Fibroblast of mammary gland (primary cell): ENCODE results near the gene ASMTL.

Experiments used
- DNase-seq: peaks from one replicate; pipeline ENCODE4 v3.0.0-alpha.2; 2010; ENCODE audit warnings: low read depth
- H3K4me3 ChIP-seq: 2 replicates; pipeline ENCODE4 v1.5.1; 2011; ENCODE audit warnings: low read depth, mild to moderate bottlenecking, low read length, moderate library complexity; ENCODE audit not compliant: control insufficient read depth
- TF ChIP-seq, protein P1 (sequence below): conservative IDR thresholded peaks from 2 replicates; pipeline ENCODE4 v1.5.1; 2011; ENCODE audit warnings: low read depth, low read length, inconsistent platforms; ENCODE audit not compliant: control insufficient read depth, insufficient read depth

ASMTL gene, protein sequence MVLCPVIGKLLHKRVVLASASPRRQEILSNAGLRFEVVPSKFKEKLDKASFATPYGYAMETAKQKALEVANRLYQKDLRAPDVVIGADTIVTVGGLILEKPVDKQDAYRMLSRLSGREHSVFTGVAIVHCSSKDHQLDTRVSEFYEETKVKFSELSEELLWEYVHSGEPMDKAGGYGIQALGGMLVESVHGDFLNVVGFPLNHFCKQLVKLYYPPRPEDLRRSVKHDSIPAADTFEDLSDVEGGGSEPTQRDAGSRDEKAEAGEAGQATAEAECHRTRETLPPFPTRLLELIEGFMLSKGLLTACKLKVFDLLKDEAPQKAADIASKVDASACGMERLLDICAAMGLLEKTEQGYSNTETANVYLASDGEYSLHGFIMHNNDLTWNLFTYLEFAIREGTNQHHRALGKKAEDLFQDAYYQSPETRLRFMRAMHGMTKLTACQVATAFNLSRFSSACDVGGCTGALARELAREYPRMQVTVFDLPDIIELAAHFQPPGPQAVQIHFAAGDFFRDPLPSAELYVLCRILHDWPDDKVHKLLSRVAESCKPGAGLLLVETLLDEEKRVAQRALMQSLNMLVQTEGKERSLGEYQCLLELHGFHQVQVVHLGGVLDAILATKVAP

DNA sequence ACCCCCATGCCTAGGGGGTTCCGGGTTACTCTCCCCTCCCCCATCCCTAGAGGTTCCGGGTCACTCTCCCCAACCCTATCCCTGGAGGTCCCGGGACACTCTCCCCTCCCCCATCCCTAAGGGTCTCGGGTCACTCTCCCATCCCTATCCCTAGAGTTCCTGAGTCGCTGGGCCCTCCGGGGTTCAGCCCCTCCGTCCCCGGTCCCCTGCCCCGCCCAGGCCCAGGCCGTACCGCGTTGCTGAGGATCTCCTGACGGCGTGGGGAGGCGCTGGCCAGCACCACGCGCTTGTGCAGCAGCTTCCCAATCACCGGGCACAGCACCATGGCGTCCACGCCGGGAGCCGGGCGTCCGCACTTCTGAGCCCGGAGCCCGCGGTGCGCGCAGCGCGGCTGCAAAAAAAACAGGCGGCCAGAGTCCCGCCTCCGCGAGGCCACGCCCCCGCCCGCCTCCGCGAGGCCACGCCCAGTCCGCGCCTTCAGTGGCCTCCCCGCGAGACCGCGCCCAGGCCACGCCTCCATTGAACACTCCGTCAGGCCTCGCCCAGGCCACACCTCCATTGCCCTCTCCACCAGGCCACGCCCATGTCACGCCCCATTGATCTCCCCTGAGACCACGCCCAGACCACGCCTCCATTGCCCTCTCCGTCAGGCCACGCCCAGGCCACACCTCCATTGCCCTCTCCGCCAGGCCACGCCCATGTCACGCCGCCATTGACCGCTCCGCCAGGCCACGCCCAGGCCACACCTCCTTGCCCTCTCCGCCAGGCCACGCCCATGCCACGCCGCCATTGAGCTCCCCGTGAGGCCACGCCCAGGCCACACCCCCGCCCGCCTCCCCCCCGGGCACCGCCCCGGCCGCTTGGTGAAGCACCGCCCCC is at the start of gene ASMTL:
Gene ASMTL, minus strand, starts transcription at position 394 of the 879 bp plus-strand sequence. Its CDS starts 69 bp downstream, at position 325.
- H3K4me3 ChIP-seq = peak within 1 kb of the TSS; percentile 89
- peak; percentile 99 for DNase-seq
- TF ChIP-seq, protein P1, sequence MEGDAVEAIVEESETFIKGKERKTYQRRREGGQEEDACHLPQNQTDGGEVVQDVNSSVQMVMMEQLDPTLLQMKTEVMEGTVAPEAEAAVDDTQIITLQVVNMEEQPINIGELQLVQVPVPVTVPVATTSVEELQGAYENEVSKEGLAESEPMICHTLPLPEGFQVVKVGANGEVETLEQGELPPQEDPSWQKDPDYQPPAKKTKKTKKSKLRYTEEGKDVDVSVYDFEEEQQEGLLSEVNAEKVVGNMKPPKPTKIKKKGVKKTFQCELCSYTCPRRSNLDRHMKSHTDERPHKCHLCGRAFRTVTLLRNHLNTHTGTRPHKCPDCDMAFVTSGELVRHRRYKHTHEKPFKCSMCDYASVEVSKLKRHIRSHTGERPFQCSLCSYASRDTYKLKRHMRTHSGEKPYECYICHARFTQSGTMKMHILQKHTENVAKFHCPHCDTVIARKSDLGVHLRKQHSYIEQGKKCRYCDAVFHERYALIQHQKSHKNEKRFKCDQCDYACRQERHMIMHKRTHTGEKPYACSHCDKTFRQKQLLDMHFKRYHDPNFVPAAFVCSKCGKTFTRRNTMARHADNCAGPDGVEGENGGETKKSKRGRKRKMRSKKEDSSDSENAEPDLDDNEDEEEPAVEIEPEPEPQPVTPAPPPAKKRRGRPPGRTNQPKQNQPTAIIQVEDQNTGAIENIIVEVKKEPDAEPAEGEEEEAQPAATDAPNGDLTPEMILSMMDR = no peak

DNA sequence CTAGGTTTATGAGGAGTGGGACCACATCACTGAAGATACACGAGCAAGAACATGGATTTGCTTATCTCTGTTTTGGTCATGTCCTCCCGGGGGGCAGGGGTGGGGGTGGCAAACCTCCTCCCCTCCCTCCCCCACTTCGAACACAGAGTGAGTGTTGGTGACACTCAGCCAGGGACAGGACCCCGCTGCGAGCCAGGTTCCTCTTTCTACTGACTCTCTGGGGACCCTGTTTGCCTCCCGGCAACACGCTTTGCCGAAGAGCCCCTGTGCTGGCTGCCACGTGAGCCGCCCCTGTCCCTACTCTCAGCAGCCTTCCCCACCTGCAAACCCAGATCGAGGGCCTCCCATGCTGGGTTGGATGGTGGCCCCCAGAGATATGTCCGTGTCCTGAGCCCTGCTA is 49.5 kb upstream of the ASMTL start:
- DNase-seq = no peak
- TF ChIP-seq, protein P1 = no peak

DNA sequence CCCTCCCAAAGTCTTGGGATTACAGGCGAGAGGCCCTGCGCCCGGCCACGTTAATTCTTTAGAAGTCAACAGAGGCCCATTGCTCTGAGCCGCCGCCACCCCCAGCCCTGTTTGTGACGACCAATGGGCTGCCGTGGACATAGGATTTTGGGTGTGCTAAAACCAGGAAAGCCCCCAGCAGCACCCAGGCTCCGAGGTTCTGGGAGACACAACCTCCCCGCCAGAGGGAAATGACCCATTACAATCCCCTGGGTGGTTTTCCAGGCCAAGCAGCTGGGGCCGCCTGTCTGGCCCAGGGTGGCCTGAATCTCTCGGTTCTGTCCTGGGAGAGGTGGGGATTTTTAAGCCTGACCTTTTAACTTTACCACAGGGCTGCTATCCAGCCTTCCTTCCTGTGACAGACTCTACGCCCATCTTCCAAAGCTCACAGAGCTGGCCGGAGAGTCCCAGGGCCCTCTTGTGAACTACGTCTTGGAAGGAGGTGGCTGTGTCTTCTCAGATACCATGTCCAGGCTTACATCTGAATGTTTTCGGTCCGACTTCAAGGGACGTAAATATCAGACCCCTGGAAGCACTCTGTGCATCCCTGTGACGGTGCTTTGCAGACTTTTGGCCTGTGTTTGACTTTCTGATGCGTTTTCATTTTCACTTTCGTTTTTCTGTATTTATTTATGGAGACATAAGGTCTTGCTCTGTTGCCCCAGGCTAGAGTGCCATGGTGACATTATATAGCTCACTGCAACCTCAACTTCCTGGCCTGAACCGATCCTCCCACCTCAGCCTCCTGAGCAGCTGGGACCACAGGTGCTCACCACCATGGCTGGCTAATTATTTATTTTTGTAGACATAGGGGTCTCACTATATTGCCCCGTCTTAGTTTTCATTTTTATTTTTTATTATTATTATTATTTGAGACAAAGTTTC is 48.3 kb upstream of the ASMTL start:
- TF ChIP-seq, protein P1 = no peak
- no peak for DNase-seq
- no peak overlapping the region for H3K4me3 ChIP-seq

More for the DNA sequence above, 49.5 kb upstream of the ASMTL start:
- H3K4me3 ChIP-seq = no peak overlapping the region

- H3K4me3 ChIP-seq = no peak overlapping the region
- TF ChIP-seq, protein P1 = no peak
- no peak for DNase-seq
These were observed 43.4 kb upstream of the ASMTL start for GRCh38 chrX:1496076-1496475.

DNA sequence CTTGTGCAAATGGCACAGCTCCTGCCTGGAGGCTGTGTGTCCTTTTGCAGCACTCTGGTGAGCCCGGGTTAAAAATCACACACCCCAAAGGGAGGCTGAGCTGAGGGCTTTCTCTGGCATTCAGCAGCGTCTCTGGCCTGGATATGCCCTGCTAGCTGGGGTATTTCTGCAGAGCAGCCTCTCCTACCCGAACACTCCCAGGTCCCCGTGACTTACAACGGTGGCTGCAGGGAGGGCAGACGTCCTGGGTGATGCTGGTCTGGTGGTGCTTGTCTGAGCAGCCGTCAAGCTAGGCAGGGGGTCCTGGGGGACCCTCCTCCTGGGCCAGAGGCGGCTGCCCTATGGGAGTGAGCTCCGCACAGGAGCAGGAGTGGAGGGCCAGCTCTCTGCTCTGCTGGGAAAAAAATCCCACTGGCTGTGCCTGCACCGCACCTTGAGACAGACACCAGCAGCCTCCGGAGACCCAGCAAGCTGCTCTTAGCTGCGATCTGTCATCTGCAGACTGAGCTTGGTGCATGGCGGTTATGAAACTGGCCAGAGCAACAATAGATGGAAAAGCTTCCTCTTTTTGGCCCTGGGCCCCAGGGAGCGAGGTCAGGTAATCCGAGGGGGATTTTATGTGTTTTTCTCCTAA is 41.3 kb upstream of the ASMTL start:
- TF ChIP-seq, protein P1 = no peak
- no peak for DNase-seq
- no peak overlapping the region for H3K4me3 ChIP-seq
